Neural cell (in vitro differentiated cells): ENCODE data around the gene KRTAP12-2. TPM values are rescaled to one million over a fixed set of nuclear protein-coding genes. Genes with fewer than 3 reads are reported as not detected.

Experiments used
- H2AFZ ChIP-seq: fragments of 200-600, 300-800 bp; sonication (generic), shearing (Covaris generic); 2 replicates; pipeline ENCODE4 v1.6.0; 2014; ENCODE audit warnings: low read depth, mild to moderate bottlenecking, antibody characterized with exemption, low read length, moderate library complexity
- H3F3A ChIP-seq: fragments of 200-600 bp; shearing (Covaris generic); 2 replicates; pipeline ENCODE4 v1.6.1; 2016; ENCODE audit warnings: mild to moderate bottlenecking, moderate library complexity, mixed read lengths, antibody characterized with exemption, low read length; ENCODE audit not compliant: insufficient read depth, poor library complexity, severe bottlenecking
- H3K27ac ChIP-seq: fragments of 200-600, 300-800 bp; sonication (generic), shearing (Covaris generic); 2 replicates; pipeline ENCODE4 v1.5.1; 2014; ENCODE audit warnings: mild to moderate bottlenecking, low read length, moderate library complexity
- H3K27me3 ChIP-seq: fragments of 300-800, 200-600 bp; sonication (generic), shearing (Covaris generic); 2 replicates; pipeline ENCODE4 v1.6.0; 2014; ENCODE audit warnings: mild to moderate bottlenecking, low read depth, low read length, moderate library complexity; ENCODE audit not compliant: insufficient read depth
- H3K36me3 ChIP-seq: fragments of 300-800, 200-600 bp; sonication (generic), shearing (Covaris generic); 2 replicates; pipeline ENCODE4 v1.5.1; 2014; ENCODE audit warnings: mild to moderate bottlenecking, antibody characterized with exemption, low read length, moderate library complexity; ENCODE audit not compliant: insufficient read depth
- H3K4me2 ChIP-seq: fragments of 300-800, 200-600 bp; sonication (generic), shearing (Covaris generic); 2 replicates; pipeline ENCODE4 v1.6.0; 2014; ENCODE audit warnings: mild to moderate bottlenecking, low read length
- H3K4me3 ChIP-seq: fragments of 300-800, 200-600 bp; sonication (generic), shearing (Covaris generic); 2 replicates; pipeline ENCODE4 v1.5.1; 2014; ENCODE audit warnings: mild to moderate bottlenecking, low read length, moderate library complexity
- H3K79me2 ChIP-seq: fragments of 200-600 bp; shearing (Covaris generic); replicated peaks from 2 replicates; pipeline ENCODE4 v1.6.0; 2014; ENCODE audit warnings: mild to moderate bottlenecking, low read length, moderate library complexity; ENCODE audit not compliant: insufficient read depth
- H3K9ac ChIP-seq: fragments of 300-800, 200-600 bp; sonication (generic), shearing (Covaris generic); 2 replicates; pipeline ENCODE4 v1.6.1; 2016; ENCODE audit warnings: mild to moderate bottlenecking, low read length, mixed read lengths
- H3K9me2 ChIP-seq: fragments of 200-600 bp; shearing (Covaris generic); 2 replicates; pipeline ENCODE4 v1.6.1; 2016; ENCODE audit warnings: mild to moderate bottlenecking, low read length, mixed read lengths; ENCODE audit not compliant: insufficient read depth
- H3K9me3 ChIP-seq: fragments of 200-600, 300-800 bp; sonication (generic), shearing (Covaris generic); 2 replicates; pipeline ENCODE4 v1.6.1; 2016; ENCODE audit warnings: mild to moderate bottlenecking, mixed run types, low read length, moderate library complexity, mixed read lengths
- H4K20me1 ChIP-seq: fragments of 200-600 bp; shearing (Covaris generic); 2 replicates; pipeline ENCODE4 v1.6.1; 2016; ENCODE audit warnings: mild to moderate bottlenecking, mixed run types; ENCODE audit not compliant: insufficient read depth
- CTCF ChIP-seq: fragments of 450-650 bp; IDR thresholded peaks from 2 replicates; pipeline ENCODE4 v1.5.1; 2014; ENCODE audit warnings: antibody characterized with exemption, mild to moderate bottlenecking, moderate library complexity; ENCODE audit not compliant: poor library complexity, severe bottlenecking
- EP300 ChIP-seq: fragments of 450-650 bp; conservative IDR thresholded peaks from 2 replicates; pipeline ENCODE4 v1.6.1; 2014; ENCODE audit warnings: antibody characterized with exemption, mild to moderate bottlenecking, moderate library complexity; ENCODE audit not compliant: poor library complexity, severe bottlenecking
- EZH2 ChIP-seq: fragments of 200-600, 300-800 bp; shearing (Covaris generic), sonication (generic); IDR thresholded peaks from 2 replicates; pipeline ENCODE4 v1.6.1; 2014; ENCODE audit warnings: antibody characterized with exemption, low read length, borderline replicate concordance, mild to moderate bottlenecking; ENCODE audit not compliant: insufficient read depth, poor library complexity, severe bottlenecking
- MXI1 ChIP-seq: fragments of 450-650 bp; conservative IDR thresholded peaks from 2 replicates; pipeline ENCODE4 v1.6.1; 2014; ENCODE audit warnings: antibody characterized with exemption, mild to moderate bottlenecking; ENCODE audit not compliant: poor library complexity, severe bottlenecking
- POLR2AphosphoS5 ChIP-seq: IDR thresholded peaks from 2 replicates; pipeline ENCODE4 v1.6.1; 2012
- RAD21 ChIP-seq: fragments of 450-650 bp; conservative IDR thresholded peaks from 2 replicates; pipeline ENCODE4 v1.6.1; 2014; ENCODE audit warnings: antibody characterized with exemption, mild to moderate bottlenecking, moderate library complexity
- REST ChIP-seq: IDR thresholded peaks from 2 replicates; pipeline ENCODE4 v1.6.1; 2012; ENCODE audit warnings: borderline replicate concordance
- SMC3 ChIP-seq: fragments of 450-650 bp; conservative IDR thresholded peaks from 2 replicates; pipeline ENCODE4 v1.6.1; 2014; ENCODE audit warnings: antibody characterized with exemption, mild to moderate bottlenecking, moderate library complexity; ENCODE audit not compliant: poor library complexity
- TAF1 ChIP-seq: IDR thresholded peaks from 2 replicates; pipeline ENCODE4 v1.6.1; 2012; ENCODE audit warnings: low read depth
- polyA plus RNA-seq: library from polyadenylated mRNA; depleted of rRNA; stranded (reverse); fragments of >200 nt; gene quantifications from 2 replicates; pipeline ENCODE4 v1.2.3, GENCODE V29; 2014

Gene KRTAP12-2
- polyA plus RNA-seq, 1 donor from 2014 or later = not detected

GRCh38 chr21:44643741-44644310 is 22.9 kb downstream of the KRTAP12-2 start:
- no peaks in the 10 kb centered on the region for H3F3A ChIP-seq
- no peaks in the 10 kb centered on the region for H4K20me1 ChIP-seq
- no peak overlapping the region for H3K4me2 ChIP-seq
- H3K27ac ChIP-seq = no peak overlapping the region
- no peaks in the 10 kb centered on the region for H3K79me2 ChIP-seq
- H3K9me3 ChIP-seq = peaks cover 4% of the 10 kb centered on the region
- no peak overlapping the region for H3K4me3 ChIP-seq
- no peaks in the 10 kb centered on the region for H3K27me3 ChIP-seq
- no peak overlapping the region for H3K9ac ChIP-seq
- H3K36me3 ChIP-seq = no peaks in the 10 kb centered on the region
- no peak for TF ChIP-seq EP300
- TF ChIP-seq TAF1 = no peak
- TF ChIP-seq POLR2AphosphoS5 = no peak
- TF ChIP-seq RAD21 = no peak
- TF ChIP-seq EZH2 = no peak
- no peak overlapping the region for H2AFZ ChIP-seq
- H3K9me2 ChIP-seq = no peaks in the 10 kb centered on the region

- H3K9me3 ChIP-seq = peaks cover 4% of the 10 kb centered on the region
- H3K36me3 ChIP-seq = no peaks in the 10 kb centered on the region
- no peaks in the 10 kb centered on the region for H3F3A ChIP-seq
- H3K9ac ChIP-seq = no peak overlapping the region
- no peaks in the 10 kb centered on the region for H3K79me2 ChIP-seq
- H3K27ac ChIP-seq = no peak overlapping the region
- no peak for TF ChIP-seq TAF1
- TF ChIP-seq SMC3 = no peak
- TF ChIP-seq CTCF = no peak
- no peak for TF ChIP-seq RAD21
- no peak for TF ChIP-seq POLR2AphosphoS5
- no peak for TF ChIP-seq EZH2
- TF ChIP-seq EP300 = no peak
- no peak for TF ChIP-seq MXI1
- TF ChIP-seq REST = no peak
- H3K4me3 ChIP-seq = no peak overlapping the region
- H4K20me1 ChIP-seq = no peaks in the 10 kb centered on the region
- no peak overlapping the region for H2AFZ ChIP-seq
- H3K27me3 ChIP-seq = no peaks in the 10 kb centered on the region
- no peaks in the 10 kb centered on the region for H3K9me2 ChIP-seq
- no peak overlapping the region for H3K4me2 ChIP-seq
Measured at GRCh38 chr21:44640761-44641160, 26.0 kb downstream of the KRTAP12-2 start.
